UCSD-AML1 (cell line): ENCODE measurements around the gene ATXN1.
"Not testable (repeated sequence)": the region's sequence is repeated elsewhere in the genome, so short reads cannot be mapped to it uniquely, and the experiment has no call there.

ENCODE experiments used
- DNase-seq: peaks from one replicate; lab custom pipeline; 2025; ENCODE audit not compliant: unreplicated experiment; lab: John Stamatoyannopoulos, UW

Gene ATXN1

GRCh38 chr6:16725145-16725864 is 36.0 kb downstream of the ATXN1 start:
- no peak for DNase-seq

GRCh38 chr6:16723826-16724225 is 37.4 kb downstream of the ATXN1 start:
- no peak for DNase-seq

- DNase-seq = no peak
These were observed 37.9 kb downstream of the ATXN1 start for GRCh38 chr6:16723402-16723801.

GRCh38 chr6:16722630-16723029 is 38.6 kb downstream of the ATXN1 start:
- DNase-seq = no peak

- no peak for DNase-seq
These were observed 39.3 kb downstream of the ATXN1 start for GRCh38 chr6:16721977-16722376.

GRCh38 chr6:16720861-16721260 is 40.4 kb downstream of the ATXN1 start:
- no peak for DNase-seq

GRCh38 chr6:16719488-16719887 is 41.8 kb downstream of the ATXN1 start:
- DNase-seq = no peak

GRCh38 chr6:16718356-16718755 is 42.9 kb downstream of the ATXN1 start:
- no peak for DNase-seq

GRCh38 chr6:16717275-16717942 is 43.9 kb downstream of the ATXN1 start:
- DNase-seq = no peak

- DNase-seq = no peak
These were observed 44.9 kb downstream of the ATXN1 start for GRCh38 chr6:16716321-16716858.

- DNase-seq = no peak
These were observed 47.7 kb downstream of the ATXN1 start for GRCh38 chr6:16713597-16713996.

- DNase-seq = peak; percentile 32
These were observed 48.3 kb downstream of the ATXN1 start for GRCh38 chr6:16712931-16713484.

GRCh38 chr6:16712255-16712930 is 48.9 kb downstream of the ATXN1 start:
- DNase-seq = no peak

- no peak for DNase-seq
These were observed 49.6 kb downstream of the ATXN1 start for GRCh38 chr6:16711546-16712254.

GRCh38 chr6:16706911-16707783 is 54.1 kb downstream of the ATXN1 start:
- DNase-seq = no peak

- not testable (repeated sequence) for DNase-seq
These were observed 54.8 kb downstream of the ATXN1 start for GRCh38 chr6:16706491-16706890.

GRCh38 chr6:16706029-16706428 is 55.2 kb downstream of the ATXN1 start:
- no peak for DNase-seq

- no peak for DNase-seq
These were observed 55.9 kb downstream of the ATXN1 start for GRCh38 chr6:16705081-16705993.
